Stimulated activated CD4-positive, alpha-beta T cell treated with anti-CD3 and anti-CD28 coated beads, Interleukin-12 subunit alpha, Interleukin-12 subunit beta, amount 100 ng/mL, for 48 hours (primary cell): Measurements from ENCODE around the gene IL31.
"Not testable (repeated sequence)": the region's sequence is repeated elsewhere in the genome, so short reads cannot be mapped to it uniquely, and the experiment has no call there.

Experiments
- DNase-seq, 3 donors: peaks; one replicate each; pipeline ENCODE4 v3.0.0-alpha.2; 2020; ENCODE audit warnings: low read depth in 2 of 3, low spot score in 1 of 3

IL31 gene

GRCh38 chr12:122194804-122195203, 20.8 kb upstream of the IL31 start:
- DNase-seq: no peak

GRCh38 chr12:122192441-122192840, 18.4 kb upstream of the IL31 start:
- DNase-seq: no peak

- peak; percentile 51 to 77 (median 59) for DNase-seq
These were observed 17.0 kb upstream of the IL31 start for GRCh38 chr12:122190842-122191668.

- DNase-seq: no peak
These were observed 15.8 kb upstream of the IL31 start for GRCh38 chr12:122189626-122190475.

GRCh38 chr12:122187466-122187865, 13.4 kb upstream of the IL31 start:
- DNase-seq: no peak

GRCh38 chr12:122185494-122186082, 11.6 kb upstream of the IL31 start:
- no peak for DNase-seq

- DNase-seq: no peak
These were observed 11.1 kb upstream of the IL31 start for GRCh38 chr12:122185079-122185478.

GRCh38 chr12:122184517-122184916, 10.5 kb upstream of the IL31 start:
- no peak for DNase-seq

GRCh38 chr12:122183588-122183940, 9.5 kb upstream of the IL31 start:
- DNase-seq: no peak

- DNase-seq: no peak
These were observed 9.0 kb upstream of the IL31 start, which contains the start of gene LRRC43 for GRCh38 chr12:122182887-122183587. LRRC43 (plus strand) TSS chr12:122183123; CDS start chr12:122183145, 22 bp downstream.

- not testable (repeated sequence) for DNase-seq
These were observed 2.5 kb upstream of the IL31 start for GRCh38 chr12:122176473-122176872.

- DNase-seq: no peak
These were observed 1.6 kb downstream of the IL31 start for GRCh38 chr12:122172262-122172939.

GRCh38 chr12:122171399-122171798, 2.6 kb downstream of the IL31 start:
- DNase-seq: no peak

GRCh38 chr12:122168492-122168891, 5.5 kb downstream of the IL31 start:
- no peak for DNase-seq

- DNase-seq: no peak
These were observed 6.6 kb downstream of the IL31 start for GRCh38 chr12:122167356-122167925.

- peak in 2 of 3 donors; percentile 30 to 64 for DNase-seq
These were observed 7.3 kb downstream of the IL31 start for GRCh38 chr12:122166422-122167349.

- DNase-seq: no peak
These were observed 11.0 kb downstream of the IL31 start for GRCh38 chr12:122162976-122163375.

GRCh38 chr12:122161682-122162081, 12.3 kb downstream of the IL31 start:
- no peak for DNase-seq

GRCh38 chr12:122160761-122161160, 13.3 kb downstream of the IL31 start:
- DNase-seq: no peak
